NCI-H2029 (cell line): ENCODE results near the gene SMOC2.
"Not testable (repeated sequence)": the region's sequence is repeated elsewhere in the genome, so short reads cannot be mapped to it uniquely, and the experiment has no call there.

Experiments used
- DNase-seq: peaks from one replicate; lab custom pipeline; 2025; lab: John Stamatoyannopoulos, UW

The SMOC2 gene

GRCh38 chr6:168540713-168541291, 99.8 kb downstream of the SMOC2 start:
- DNase-seq: no peak

GRCh38 chr6:168541307-168541706, 100.3 kb downstream of the SMOC2 start:
- no peak for DNase-seq

- no peak for DNase-seq
Observed at GRCh38 chr6:168542301-168542700, 101.3 kb downstream of the SMOC2 start.

- no peak for DNase-seq
Observed at GRCh38 chr6:168545428-168545827, 104.4 kb downstream of the SMOC2 start.

- no peak for DNase-seq
Observed at GRCh38 chr6:168546151-168546550, 105.2 kb downstream of the SMOC2 start.

GRCh38 chr6:168546730-168547129, 105.7 kb downstream of the SMOC2 start:
- no peak for DNase-seq

- DNase-seq: no peak
Observed at GRCh38 chr6:168550326-168550725, 109.3 kb downstream of the SMOC2 start.

GRCh38 chr6:168554472-168554871, 113.5 kb downstream of the SMOC2 start:
- no peak for DNase-seq

- no peak for DNase-seq
Observed at GRCh38 chr6:168554898-168555617, 114.1 kb downstream of the SMOC2 start.

GRCh38 chr6:168555618-168556273, 114.8 kb downstream of the SMOC2 start:
- no peak for DNase-seq

- DNase-seq: no peak
Observed at GRCh38 chr6:168557512-168557911, 116.5 kb downstream of the SMOC2 start.

- DNase-seq: no peak
Observed at GRCh38 chr6:168558686-168559085, 117.7 kb downstream of the SMOC2 start.

- DNase-seq: no peak
Observed at GRCh38 chr6:168559574-168560098, 118.7 kb downstream of the SMOC2 start.

GRCh38 chr6:168560126-168560525, 119.1 kb downstream of the SMOC2 start:
- DNase-seq: no peak

GRCh38 chr6:168562576-168563151, 121.7 kb downstream of the SMOC2 start:
- no peak for DNase-seq

GRCh38 chr6:168563656-168564055, 122.7 kb downstream of the SMOC2 start:
- DNase-seq: no peak

- DNase-seq: no peak
Observed at GRCh38 chr6:168565112-168565511, 124.1 kb downstream of the SMOC2 start.

- DNase-seq: no peak
Observed at GRCh38 chr6:168570211-168570610, 129.2 kb downstream of the SMOC2 start.

- DNase-seq: no peak
Observed at GRCh38 chr6:168571268-168571667, 130.3 kb downstream of the SMOC2 start.

GRCh38 chr6:168573276-168573835, 132.4 kb downstream of the SMOC2 start:
- DNase-seq: not testable (repeated sequence)

GRCh38 chr6:168574075-168574698, 133.2 kb downstream of the SMOC2 start:
- DNase-seq: no peak

GRCh38 chr6:168574699-168575195, 133.8 kb downstream of the SMOC2 start:
- DNase-seq: no peak
